NCI-H524 (cell line): Measurements from ENCODE around the gene TRHDE.
"Not testable (repeated sequence)": the region's sequence is repeated elsewhere in the genome, so short reads cannot be mapped to it uniquely, and the experiment has no call there.

ENCODE experiments used
- DNase-seq, 2 experiments: peaks; one replicate each; lab custom pipeline; 2025; lab: John Stamatoyannopoulos, UW

The TRHDE gene

DNA sequence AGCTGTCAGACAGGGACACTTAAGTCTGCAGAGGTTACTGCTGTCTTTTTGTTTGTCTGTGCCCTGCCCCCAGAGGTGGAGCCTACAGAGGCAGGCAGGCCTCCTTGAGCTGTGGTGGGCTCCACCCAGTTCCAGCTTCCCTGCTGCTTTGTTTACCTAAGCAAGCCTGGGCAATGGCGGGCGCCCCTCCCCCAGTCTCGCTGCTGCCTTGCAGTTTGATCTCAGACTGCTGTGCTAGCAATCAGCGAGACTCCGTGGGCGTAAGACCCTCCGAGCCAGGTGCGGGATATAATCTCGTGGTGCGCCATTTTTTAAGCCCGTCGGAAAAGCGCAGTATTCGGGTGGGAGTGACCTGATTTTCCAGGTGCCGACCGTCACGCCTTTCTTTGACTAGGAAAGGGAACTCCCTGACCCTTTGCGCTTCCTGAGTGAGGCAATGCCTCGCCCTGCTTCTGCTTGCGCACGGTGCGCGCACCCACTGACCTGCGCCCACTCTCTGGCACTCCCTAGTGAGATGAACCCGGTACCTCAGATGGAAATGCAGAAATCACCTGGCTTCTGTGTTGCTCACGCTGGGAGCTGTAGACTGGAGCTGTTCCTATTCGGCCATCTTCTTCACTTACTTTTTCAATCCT lies 248.0 kb downstream of the TRHDE start:
- DNase-seq, result not testable (repeated sequence)

DNA sequence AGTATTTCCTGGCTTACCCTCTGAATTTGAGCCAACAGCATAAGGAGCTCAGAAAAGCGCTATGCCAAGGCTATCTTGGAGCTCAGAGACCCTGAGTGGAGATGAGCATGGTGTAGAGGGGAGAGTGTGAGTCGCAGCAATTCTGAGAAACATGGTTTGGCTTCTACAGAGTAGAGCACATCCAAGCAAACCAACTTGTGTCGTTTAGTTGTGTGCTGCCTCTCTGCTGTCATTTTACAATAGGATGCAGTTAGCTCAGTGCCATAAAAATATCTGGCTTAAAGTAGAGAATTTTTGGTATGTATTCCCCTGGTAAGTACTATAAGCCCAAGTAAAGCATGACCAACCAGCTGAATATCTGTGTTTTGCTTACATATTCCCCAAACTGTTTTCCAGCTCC lies 249.2 kb downstream of the TRHDE start:
- DNase-seq, result no peak

DNA sequence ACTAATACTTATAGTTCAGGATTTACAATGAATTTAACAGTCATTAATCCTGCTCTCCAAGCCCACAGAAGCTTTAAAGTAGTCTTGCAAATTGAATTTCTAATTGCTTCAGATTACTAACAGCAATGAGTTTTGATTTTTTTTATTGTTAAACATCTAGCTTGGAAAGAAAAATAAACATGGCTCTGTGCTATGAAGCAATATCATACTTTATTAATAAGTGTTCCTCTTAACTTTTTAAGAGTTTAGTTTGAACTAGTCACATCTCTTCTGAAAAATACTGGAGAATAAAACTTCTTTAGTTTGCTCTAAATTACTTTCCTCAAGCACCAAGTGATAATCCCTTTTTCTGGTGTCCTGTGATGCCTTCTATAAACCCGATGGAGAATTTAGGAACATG lies 250.2 kb downstream of the TRHDE start:
- DNase-seq, result no peak

DNA sequence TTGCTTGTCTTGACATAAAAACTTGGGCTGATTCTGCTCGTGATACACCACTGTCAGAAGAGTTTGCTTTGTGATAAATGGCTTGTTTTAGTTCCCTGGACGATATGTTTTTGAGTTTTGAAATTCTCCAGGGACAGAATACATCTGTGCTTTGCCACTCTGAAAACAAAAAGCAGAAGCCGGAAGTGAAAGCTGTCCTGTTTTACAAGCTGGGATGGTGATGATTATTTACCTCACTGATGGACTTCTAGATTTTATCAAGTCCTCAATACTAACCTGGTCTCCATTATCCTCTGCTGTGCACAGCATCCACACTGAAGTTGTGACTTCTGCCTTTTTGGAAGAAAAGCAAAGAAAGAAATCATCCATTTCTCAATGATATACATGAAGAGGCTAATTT lies 251.6 kb downstream of the TRHDE start:
- DNase-seq, result no peak

DNA sequence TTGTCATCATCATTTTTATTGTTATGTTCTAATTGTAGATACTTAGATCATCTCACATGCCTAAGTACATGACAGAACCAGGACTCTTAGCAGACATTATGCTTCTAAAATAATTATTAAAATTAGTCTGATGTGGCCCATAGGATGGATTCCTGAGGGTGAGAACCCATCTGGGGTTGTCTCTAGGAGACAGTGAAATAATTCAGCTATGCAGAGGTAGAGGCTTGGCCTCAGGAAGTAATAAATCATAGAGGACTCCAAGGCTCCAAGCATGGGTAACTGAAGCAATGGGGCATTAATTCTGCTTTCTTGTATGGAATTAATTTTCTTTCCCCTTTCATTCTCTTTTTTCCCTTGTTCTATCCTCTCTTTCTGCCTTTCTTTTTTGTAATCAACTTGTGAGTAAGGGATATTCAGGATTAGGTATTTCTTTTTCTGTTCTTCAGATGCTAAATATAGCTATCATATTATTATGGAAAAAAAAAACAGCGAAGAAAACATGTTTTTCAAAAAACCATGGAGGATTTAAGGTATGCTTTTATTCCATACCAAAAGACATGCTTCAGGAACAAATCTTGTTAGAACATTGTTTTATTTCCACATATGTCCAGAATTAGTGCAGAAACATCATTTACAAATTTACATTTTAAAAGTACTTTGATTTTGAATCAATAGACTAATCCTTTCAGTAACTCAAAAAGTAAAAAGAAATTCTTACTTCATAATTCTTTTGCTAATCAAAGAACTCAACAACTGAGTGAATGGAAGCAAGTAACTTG lies 263.2 kb downstream of the TRHDE start:
- no peak for DNase-seq

DNA sequence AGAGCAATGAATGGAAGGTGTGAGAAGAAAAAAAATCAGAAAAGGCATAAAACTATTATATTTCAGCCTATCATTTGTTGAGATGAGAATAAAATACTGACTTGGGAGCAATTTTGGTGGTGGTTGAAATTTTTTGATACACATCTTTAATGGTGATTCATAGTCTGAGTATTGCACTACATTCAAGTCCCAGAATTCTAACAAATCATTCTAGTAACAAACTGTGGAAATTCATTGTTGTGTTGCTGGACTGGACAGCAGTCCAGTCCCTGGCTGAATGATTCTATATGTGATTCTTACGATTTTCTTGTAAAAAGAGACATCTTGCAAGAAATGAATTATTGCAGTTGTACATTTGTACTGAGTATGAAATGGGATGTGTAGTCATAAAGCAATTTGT lies 268.6 kb downstream of the TRHDE start:
- DNase-seq, result no peak

DNA sequence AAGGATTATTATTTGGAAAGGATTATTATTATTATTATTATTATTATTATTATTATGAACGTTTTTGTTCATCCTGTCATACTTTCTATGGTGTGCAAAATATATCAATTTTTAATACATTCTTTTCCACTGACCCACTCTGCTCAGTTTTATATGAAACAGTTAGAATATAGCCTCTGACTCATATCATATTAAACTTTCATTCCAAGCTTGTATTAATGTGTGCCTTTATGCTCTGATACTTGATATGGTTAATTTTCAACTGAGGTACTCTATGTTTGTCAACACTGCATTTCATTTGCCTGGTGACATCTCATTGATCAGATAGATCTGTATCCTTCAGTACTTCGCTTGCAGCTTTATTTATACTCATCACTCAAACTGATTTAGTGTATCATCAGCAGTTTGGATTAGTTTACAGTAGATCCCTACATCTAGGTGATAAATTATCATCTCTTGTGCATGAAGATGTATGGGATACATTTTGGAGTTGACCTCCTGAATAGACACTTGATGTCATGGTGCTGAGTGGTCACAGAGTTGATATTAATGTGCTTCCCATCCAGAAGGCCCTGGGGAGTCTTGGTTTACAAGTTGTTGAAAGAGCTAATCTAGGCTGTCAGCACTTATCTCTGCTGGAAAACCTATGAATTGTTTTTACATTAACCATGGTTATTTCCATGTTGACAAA lies 271.8 kb downstream of the TRHDE start:
- no peak for DNase-seq

DNA sequence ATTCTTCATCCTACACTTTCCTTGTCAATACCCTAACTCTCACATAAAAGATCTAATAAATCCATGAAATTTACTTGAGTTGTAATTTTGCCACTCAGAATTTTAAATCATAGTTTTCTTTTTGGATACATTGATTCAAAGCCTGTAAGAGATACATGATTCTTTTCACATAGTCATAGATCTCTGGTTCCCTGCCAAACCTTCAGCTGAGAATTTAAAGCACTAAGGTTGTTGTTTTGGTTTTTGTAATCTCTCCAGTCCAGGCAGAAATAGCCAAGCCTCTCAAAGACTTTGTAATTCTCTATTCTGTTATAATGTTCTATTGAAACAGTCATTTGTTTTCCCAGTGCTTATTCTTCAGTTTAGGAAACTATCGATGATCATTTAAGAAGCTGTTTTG lies 273.9 kb downstream of the TRHDE start:
- no peak for DNase-seq

DNA sequence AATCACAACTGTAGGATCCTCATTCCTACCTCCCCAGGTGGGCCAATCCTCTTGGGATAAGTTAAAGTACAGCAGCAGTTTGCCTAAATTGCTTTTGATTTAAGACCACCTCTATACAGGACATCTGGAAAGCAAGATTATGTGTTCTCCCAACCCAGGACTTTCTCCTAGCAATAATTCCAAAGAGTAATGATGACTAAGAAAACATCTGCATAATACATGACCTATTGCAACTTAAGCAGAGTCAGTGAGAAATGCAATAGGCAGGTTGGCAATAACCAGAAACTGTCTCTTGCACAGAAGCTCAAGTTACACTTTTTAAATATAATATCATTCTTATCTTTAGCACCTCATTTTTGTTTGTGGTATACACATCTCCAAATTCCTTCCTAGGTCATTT lies 275.4 kb downstream of the TRHDE start:
- no peak for DNase-seq

DNA sequence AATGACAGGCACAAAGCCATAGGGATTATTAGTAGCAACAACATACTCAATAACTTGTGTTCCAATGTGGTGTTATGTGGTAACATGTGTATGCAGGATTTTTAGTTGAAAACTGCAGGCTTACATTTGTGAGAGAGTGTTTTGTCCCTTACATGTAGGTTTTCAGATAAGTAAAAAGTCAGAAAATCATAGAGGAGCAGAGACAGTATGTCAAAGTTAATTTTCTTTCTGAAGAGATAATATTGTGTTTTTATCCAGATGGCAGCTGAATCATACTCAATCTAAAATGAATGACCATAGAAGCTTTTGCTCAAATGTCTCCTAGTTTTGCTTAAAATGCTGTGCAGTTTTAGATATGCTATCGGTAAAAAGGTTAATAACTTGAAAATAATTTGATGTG lies 277.0 kb downstream of the TRHDE start:
- DNase-seq, result no peak

DNA sequence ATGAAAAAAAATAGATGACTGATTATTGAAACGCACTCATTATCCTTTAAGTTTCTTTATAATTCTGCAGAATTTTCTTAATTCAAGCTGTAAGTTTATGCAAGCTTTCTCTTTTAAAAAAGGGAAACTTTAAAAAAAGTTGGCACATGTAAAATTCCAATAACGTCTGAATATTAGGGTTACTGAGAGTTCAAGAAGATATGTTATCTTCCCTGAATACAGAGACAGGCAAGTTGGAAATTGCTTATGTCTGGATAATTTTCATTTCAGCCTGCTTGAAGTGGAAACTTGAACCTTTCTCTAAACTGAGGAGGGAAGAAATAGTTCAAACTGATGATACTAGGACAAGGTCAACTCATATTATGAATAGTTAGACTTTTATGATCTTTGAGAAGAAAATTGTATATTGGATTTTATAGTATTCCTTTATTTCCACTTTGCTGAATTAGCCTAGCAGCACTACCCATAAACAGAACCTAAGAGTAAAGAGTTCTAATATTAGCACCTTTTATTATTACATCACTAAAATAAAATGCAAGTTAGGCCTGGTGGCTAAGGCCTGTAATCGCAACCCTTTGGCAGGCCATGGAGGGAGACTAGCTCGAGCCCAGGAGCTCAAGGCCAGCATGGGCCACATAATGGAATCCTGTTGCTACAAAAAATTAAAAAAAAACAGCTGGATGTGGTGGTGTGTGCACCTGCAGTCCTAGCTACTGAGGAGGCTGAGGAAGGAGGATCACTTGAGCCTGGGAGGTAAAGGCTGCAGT lies 288.0 kb downstream of the TRHDE start:
- DNase-seq, result no peak

DNA sequence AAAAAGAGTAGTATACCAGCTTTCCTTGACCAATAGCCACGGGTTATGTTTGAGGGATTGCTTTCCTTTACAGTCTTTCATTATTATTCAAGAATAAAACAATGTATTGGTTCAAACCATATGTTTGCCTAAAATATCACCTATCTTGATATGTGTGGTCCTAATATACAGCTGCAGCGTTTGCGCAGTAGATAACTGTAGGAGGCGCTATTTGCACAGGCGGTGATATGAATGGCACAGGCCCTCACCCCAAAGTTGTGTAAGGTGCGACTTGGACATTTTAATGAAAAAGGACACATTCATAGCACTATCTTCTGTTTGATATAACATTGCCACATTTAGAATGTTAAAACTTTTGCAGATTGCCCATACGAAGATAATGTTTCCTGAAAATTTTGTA lies 298.4 kb downstream of the TRHDE start:
- peak in 1 of 2 experiments; percentile 3 for DNase-seq

DNA sequence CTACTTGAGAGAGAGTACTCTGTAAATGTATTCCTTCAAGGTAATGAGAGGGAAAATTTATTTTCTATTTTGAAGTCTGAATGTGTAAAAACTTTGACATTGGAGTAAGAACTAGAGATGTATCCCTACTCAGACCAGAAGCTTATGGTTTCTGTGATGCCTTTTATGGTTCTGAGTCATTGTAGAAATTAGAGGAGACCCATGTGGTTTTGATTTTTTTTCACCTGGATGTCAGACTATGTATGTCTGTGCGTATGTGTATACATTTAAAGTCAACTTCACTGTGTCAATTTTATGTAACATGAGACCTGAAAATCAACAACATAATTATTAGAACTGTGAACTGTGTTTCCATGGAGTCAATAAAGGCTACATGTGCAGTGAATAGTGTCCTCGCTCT lies 302.0 kb downstream of the TRHDE start:
- no peak for DNase-seq

DNA sequence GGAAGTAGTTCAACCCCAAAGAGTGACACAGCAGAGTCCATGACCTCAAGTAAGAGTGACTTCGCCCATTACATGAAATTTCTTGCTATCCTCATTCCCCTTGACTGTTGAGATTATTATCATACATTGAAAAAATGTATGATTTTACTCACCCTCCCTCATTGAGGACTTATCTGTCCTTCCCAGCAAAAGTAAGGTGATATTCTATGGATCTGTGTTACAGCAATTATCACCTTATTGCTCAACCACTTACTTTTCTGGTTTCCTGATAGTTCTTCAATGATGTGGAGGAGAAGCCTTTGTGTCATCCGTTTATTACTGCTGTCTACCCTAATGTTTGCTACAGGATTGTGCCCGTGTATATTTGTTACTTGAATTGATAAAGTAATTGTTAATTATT lies 306.2 kb downstream of the TRHDE start:
- DNase-seq, result no peak

DNA sequence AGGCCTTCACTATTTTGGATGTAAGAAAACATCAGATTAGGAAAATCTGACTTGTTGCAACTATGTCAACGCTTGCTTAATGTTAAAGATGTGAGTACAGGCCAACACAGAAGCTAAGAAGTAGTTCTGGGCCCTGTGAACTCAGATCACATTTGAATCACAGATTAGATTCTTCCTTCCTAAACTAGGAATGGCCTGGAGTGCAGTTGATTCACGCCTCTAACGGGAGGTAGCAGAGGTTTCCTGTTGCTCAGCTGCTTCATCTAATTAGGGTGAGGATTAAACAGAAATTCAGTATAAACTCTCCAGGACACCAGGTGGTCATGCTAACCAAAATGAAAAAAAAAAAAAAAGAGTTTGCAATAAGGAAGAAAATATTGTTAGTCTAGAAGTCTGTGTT lies 314.3 kb downstream of the TRHDE start:
- DNase-seq, result peak; percentile 65 to 85

DNA sequence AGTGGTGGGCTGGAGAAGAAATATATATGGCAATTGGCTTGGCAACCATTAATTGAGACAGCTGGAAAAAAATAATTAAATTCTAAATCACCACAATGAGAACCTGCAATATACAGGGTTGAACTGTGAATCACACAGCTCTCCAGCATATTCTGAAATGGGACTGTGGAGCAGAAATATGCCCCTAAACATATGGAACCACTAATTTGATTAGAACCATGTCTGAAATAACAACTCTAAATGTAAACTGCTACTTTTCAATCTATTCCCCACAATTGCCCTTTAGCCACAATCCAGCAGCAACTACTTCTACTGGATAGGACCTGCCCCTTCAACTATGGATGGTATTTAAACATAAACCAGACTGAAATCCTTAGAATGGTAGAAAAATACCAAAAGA lies 330.4 kb downstream of the TRHDE start:
- no peak for DNase-seq

DNA sequence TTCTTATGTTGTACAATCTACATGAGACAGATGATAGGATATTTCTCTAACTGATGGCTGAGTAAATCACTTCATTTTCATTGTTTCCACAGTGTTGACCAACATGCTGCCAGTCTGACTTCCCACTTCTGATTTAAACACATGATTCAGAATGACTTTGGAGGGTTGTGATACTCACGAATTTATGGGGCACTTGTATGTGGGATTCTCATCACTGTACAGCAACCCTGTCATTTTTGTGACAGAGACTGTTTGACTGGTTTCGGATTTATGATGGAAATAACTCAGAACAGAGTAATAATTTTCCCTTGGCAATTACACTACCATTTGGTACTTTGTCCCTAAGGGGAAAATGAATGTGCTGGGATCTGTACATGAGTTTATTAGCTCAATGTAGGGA lies 333.8 kb downstream of the TRHDE start:
- DNase-seq, result no peak

DNA sequence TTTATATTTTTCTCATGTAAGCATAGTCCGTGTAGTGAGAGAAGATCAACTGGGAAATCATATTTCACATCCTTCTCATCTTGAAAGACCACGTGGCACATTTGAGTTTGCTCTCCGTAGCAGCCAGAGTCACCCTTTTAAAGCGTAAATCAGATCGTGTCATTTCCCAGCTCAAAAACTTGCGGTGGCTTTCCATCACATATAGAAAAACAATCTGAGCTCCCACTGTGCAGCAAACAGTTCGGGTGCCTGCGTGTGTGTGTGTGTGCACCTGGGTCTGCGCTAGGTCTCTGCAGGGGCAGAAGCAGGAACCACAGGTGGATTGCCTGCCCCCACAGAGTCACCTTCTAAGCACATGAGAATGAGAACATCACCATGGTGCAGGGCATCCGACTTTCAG lies 338.2 kb downstream of the TRHDE start:
- DNase-seq, result no peak

DNA sequence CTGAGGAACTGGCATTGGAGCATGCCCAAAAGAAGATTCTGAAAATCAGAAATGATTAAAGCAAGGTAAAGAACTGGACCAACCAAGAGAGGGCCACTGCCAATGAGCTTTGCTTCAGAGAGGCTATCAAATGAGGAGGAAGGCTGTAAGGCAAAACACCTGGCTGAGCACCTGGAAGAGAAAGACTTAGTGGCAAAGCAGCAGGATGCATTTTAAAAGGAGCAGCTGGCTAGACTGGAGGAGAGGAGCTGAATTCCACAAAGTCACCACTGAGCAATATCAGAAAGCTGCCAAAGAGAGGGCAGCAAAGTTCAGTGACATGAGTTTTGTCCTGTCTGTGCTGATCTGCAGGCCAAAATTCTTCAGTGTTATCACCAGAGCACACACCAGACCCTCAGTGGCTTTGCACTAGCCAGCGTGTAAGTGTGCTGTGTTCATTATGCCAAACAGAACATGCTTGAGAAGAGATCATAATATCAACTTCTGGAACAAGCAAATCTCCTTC lies 338.7 kb downstream of the TRHDE start:
- DNase-seq, result no peak

DNA sequence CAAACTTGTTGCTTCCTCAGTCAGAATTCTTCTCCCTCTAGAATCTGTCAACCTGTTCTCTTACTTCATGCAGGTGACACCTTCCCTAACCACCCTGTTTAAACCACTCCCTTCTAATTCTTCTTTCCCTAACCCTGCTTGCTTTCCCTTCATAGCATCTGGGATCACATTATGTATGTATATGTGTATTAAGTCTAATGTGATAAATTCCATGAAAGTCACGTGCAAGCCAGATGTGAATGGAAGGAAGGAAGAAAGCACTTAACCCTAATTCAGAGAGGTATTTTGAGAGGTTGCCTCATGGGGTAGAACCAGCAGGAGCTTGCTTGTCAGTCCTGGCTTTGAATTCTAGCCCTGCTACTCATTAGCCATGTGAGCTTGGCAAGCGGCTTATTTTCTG lies 340.0 kb downstream of the TRHDE start:
- DNase-seq, result no peak

DNA sequence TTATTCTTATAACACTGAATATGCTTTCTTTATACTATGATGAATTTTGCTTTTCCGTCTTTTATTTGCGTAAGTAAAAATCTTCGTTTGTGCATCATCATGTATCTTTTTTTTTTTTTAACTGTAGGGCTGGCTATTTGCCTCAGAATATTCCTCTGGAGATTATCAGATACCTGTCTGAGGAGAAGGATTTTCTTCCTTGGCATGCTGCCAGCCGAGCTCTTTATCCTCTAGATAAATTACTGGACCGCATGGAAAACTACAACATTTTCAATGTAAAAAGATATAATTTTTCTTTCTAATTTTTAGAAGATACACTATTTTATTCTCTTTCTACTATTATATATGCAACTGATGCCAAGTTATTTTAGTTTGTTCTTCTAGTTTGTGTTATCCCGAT lies 346.6 kb downstream of the TRHDE start:
- peak in 1 of 2 experiments; percentile 17 for DNase-seq

DNA sequence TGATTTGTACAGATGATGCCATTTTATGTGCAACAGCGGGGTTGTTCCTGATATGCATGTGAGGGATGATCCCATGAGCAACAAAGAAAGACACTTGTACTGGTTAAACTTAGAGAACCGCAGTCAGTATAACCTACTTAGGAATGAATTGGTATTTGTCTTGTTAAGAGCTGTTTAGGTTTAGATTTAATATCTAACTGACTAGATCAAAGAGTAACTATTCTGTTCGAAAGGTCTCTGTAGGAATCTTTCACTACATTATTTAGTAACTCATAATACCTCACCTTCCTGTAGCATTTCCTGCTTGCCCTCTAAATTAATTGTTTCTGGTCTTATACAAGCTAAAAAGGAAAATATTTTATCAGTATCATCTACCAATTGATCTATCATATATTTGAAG lies 350.4 kb downstream of the TRHDE start:
- no peak for DNase-seq
